ENCODE results near the gene KAT8.

- no peak for TF ChIP-seq CTCF (IDR thresholded peaks at IDR 0.05; ENCODE audit: poor library complexity)
- no peak for TF ChIP-seq EZH2phosphoT487 (IDR thresholded peaks at IDR 0.05; ENCODE audit: low read depth, severe bottlenecking, unreplicated experiment)
- no peak for TF ChIP-seq EZH2 (IDR thresholded peaks at IDR 0.05; ENCODE audit: borderline replicate concordance)
Measured at GRCh38 chr16:31085873-31086628, 31.4 kb upstream of the KAT8 start.

Data from hepatocyte (in vitro differentiated cells).